ENCODE data around the gene KRTAP10-4. TPM values are rescaled to one million over a fixed set of nuclear protein-coding genes. Genes with fewer than 3 reads are reported as not detected.
"Not testable (repeated sequence)": the region's sequence is repeated elsewhere in the genome, so short reads cannot be mapped to it uniquely, and the experiment has no call there.

KRTAP10-4 gene
- total RNA-seq, 4 donors from 2014 or later = not detected

- TF ChIP-seq, protein P1, sequence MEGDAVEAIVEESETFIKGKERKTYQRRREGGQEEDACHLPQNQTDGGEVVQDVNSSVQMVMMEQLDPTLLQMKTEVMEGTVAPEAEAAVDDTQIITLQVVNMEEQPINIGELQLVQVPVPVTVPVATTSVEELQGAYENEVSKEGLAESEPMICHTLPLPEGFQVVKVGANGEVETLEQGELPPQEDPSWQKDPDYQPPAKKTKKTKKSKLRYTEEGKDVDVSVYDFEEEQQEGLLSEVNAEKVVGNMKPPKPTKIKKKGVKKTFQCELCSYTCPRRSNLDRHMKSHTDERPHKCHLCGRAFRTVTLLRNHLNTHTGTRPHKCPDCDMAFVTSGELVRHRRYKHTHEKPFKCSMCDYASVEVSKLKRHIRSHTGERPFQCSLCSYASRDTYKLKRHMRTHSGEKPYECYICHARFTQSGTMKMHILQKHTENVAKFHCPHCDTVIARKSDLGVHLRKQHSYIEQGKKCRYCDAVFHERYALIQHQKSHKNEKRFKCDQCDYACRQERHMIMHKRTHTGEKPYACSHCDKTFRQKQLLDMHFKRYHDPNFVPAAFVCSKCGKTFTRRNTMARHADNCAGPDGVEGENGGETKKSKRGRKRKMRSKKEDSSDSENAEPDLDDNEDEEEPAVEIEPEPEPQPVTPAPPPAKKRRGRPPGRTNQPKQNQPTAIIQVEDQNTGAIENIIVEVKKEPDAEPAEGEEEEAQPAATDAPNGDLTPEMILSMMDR (IDR thresholded peaks at IDR 0.05) = no peak
- TF ChIP-seq POLR2A (IDR thresholded peaks at IDR 0.05) = no peak
- peak in 2 of 3 donors; percentile 2 to 14 for DNase-seq
- no peaks in the 10 kb centered on the region for H3K4me1 ChIP-seq
- no peaks in the 10 kb centered on the region for H3K9me3 ChIP-seq
- H3K4me3 ChIP-seq = no peak overlapping the region
- no peaks in the 10 kb centered on the region for H3K27me3 ChIP-seq
- H3K27ac ChIP-seq = no peak overlapping the region
- H3K36me3 ChIP-seq = no peaks in the 10 kb centered on the region
Observed at GRCh38 chr21:44552136-44552535, 21.4 kb upstream of the KRTAP10-4 start.

GRCh38 chr21:44552681-44553080 lies 20.8 kb upstream of the KRTAP10-4 start:
- Histone ChIP-seq H3K36me3 (no peaks in the 10 kb centered on the region), H3K9me3 (no peaks in the 10 kb centered on the region), H3K27me3 (no peaks in the 10 kb centered on the region), H3K4me3 (no peak overlapping the region), H3K4me1 (no peaks in the 10 kb centered on the region), H3K27ac (no peak overlapping the region)
- peak in 2 of 3 donors; percentile 7 to 32 for DNase-seq
- TF ChIP-seq, protein P1 (IDR thresholded peaks at IDR 0.05) = no peak
- no peak for TF ChIP-seq POLR2A (IDR thresholded peaks at IDR 0.05)

- peak in 1 of 3 donors; percentile 12 for DNase-seq
- no peak overlapping the region for H3K27ac ChIP-seq
- H3K4me1 ChIP-seq = no peaks in the 10 kb centered on the region
- no peak overlapping the region for H3K4me3 ChIP-seq
- TF ChIP-seq, protein P1 (IDR thresholded peaks at IDR 0.05) = no peak
- no peak for TF ChIP-seq POLR2A (IDR thresholded peaks at IDR 0.05)
- H3K9me3 ChIP-seq = no peaks in the 10 kb centered on the region
- H3K27me3 ChIP-seq = no peaks in the 10 kb centered on the region
- no peaks in the 10 kb centered on the region for H3K36me3 ChIP-seq
Observed at GRCh38 chr21:44555200-44555875, 18.2 kb upstream of the KRTAP10-4 start.

DNA sequence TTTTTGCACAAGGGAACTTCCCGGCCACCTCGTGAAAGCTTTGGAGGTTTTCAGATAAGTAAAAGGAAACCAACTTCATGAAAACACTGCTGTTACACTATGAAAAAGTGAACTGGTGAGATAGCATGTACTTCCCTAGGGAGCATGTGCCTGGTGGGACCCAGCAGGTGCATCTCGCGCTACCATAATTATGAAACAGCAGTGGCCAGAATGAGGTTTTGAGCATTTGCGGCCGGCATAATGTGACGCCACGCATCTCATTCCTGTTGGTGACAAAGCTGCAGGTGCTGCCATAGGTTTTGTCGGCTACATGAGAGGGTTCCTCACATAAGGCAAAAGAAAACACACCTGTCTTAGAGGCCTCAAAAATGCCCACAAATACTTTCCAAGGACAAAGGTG lies 16.6 kb upstream of the KRTAP10-4 start:
- Histone ChIP-seq H3K4me3 (no peak overlapping the region), H3K4me1 (no peaks in the 10 kb centered on the region), H3K27me3 (no peaks in the 10 kb centered on the region), H3K36me3 (no peaks in the 10 kb centered on the region), H3K27ac (no peak overlapping the region), H3K9me3 (no peaks in the 10 kb centered on the region)
- no peak for TF ChIP-seq POLR2A (IDR thresholded peaks at IDR 0.05)
- TF ChIP-seq, protein P1 (IDR thresholded peaks at IDR 0.05) = no peak
- peak in 1 of 3 donors; percentile 6 for DNase-seq

DNA sequence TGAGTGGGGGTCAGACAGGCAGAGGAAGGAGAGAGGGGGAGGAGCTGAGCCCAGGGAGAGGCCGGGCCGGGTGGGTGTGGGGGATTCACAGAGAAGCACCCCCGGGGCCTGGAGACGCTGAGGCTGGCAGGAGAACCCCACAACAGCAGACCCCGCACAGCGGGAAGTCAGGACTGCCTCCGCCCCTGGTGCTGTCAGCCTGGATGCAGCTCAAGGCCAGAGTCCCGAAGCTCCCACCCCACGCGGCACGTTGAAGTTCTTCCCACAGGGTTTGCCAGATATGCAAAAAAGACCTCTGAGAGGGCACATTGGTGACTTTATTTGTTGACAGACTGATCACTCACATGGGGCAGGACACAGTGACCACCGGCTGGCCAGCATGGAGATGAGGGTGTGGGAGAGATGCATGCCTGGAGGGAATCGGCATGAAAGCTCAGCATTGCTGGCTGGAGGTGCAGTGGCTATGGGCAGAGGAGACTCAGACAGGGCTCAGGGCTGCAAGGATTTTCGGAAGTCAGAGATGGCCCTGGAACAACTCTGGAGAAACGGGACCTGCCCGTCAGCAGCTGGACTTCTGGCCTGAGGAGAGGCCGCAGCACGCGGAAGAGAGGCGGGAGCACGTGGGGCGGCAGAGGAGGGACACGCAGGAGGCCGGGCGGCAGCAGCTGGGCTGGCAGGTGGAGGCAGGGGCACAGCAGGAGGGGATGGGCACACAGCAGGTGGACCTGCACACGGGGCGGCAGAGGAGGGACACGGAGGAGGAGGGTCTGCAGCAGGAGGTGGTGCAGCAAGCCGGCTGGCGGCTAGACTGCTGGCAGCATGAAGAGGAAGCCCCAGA lies 15.8 kb upstream of the KRTAP10-4 start:
- no peak overlapping the region for H3K4me3 ChIP-seq
- H3K9me3 ChIP-seq = no peaks in the 10 kb centered on the region
- no peaks in the 10 kb centered on the region for H3K27me3 ChIP-seq
- no peak overlapping the region for H3K27ac ChIP-seq
- no peaks in the 10 kb centered on the region for H3K4me1 ChIP-seq
- no peaks in the 10 kb centered on the region for H3K36me3 ChIP-seq
- TF ChIP-seq, protein P1 (IDR thresholded peaks at IDR 0.05) = no peak
- TF ChIP-seq POLR2A (IDR thresholded peaks at IDR 0.05) = no peak
- DNase-seq = peak in 1 of 3 donors; percentile 9

DNA sequence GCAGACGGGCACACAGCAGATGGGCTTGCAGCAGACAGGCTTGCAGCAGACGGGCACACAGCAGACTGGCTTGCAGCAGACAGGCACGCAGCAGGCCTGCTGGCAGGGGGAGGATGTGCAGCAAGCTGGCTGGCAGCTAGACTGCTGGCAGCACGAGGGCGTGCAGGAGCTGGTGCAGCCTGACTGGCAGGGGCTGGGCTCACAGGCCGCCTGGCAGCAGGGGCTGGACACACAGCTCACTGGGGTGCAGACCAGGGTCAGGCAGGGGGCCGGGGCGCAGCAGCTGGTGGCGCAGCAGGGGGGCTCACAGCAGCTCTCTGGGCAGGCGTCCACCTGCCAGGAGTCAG lies 15.2 kb upstream of the KRTAP10-4 start:
- not testable (repeated sequence) for H3K36me3 ChIP-seq, H3K4me3 ChIP-seq, H3K27ac ChIP-seq, DNase-seq, H3K4me1 ChIP-seq, H3K27me3 ChIP-seq, H3K9me3 ChIP-seq
